Neural crest cell (in vitro differentiated cells): ENCODE measurements around the gene NT5C2. TPM values are rescaled to one million over a fixed set of nuclear protein-coding genes. Genes with fewer than 3 reads are reported as not detected.
"Not testable (repeated sequence)": the region's sequence is repeated elsewhere in the genome, so short reads cannot be mapped to it uniquely, and the experiment has no call there.

ENCODE experiments used
- DNase-seq: peaks from one replicate; pipeline ENCODE4 v3.0.0; 2021; ENCODE audit warnings: low read depth, mixed read lengths, low spot score
- H3K27ac Mint-ChIP-seq: one replicate; pipeline ENCODE4 v1.8.0; 2021; ENCODE audit warnings: mild to moderate bottlenecking, mixed read lengths; ENCODE audit not compliant: unreplicated experiment
- H3K27me3 Mint-ChIP-seq: 2 replicates; pipeline ENCODE4 v1.8.0; 2021; ENCODE audit warnings: low read depth, mild to moderate bottlenecking, mixed read lengths
- H3K36me3 Mint-ChIP-seq: 2 replicates; pipeline ENCODE4 v1.8.0; 2021; ENCODE audit warnings: low read depth, mild to moderate bottlenecking, mixed read lengths
- H3K4me1 Mint-ChIP-seq: 2 replicates; pipeline ENCODE4 v1.8.0; 2021; ENCODE audit warnings: mixed read lengths
- H3K4me3 Mint-ChIP-seq: one replicate; pipeline ENCODE4 v1.8.0; 2021; ENCODE audit warnings: mild to moderate bottlenecking, mixed read lengths
- H3K9me3 Mint-ChIP-seq: 2 replicates; pipeline ENCODE4 v1.8.0; 2021; ENCODE audit warnings: mixed read lengths
- CTCF ChIP-seq: fragments of 200-600 bp; sonication (generic); conservative IDR thresholded peaks from 2 replicates; pipeline ENCODE4 v1.5.0; 2021; ENCODE audit warnings: antibody characterized with exemption, mild to moderate bottlenecking
- total RNA-seq: library from RNA; stranded (reverse); gene quantifications from 2 replicates; pipeline ENCODE4 v1.2.1, GENCODE V29; 2021

NT5C2 gene
- total RNA-seq, 1 donor from 2014 or later: 71.3 TPM

GRCh38 chr10:103147645-103148044, 45.4 kb downstream of the NT5C2 start:
- no peaks in the 10 kb centered on the region for H3K27me3 Mint-ChIP-seq
- DNase-seq: no peak
- no peak overlapping the region for H3K4me3 Mint-ChIP-seq
- H3K36me3 Mint-ChIP-seq: peaks cover 2% of the 10 kb centered on the region
- TF ChIP-seq CTCF: no peak
- no peaks in the 10 kb centered on the region for H3K4me1 Mint-ChIP-seq
- no peak overlapping the region for H3K27ac Mint-ChIP-seq
- H3K9me3 Mint-ChIP-seq: no peaks in the 10 kb centered on the region

- TF ChIP-seq CTCF: no peak
- no peaks in the 10 kb centered on the region for H3K36me3 Mint-ChIP-seq
- H3K27me3 Mint-ChIP-seq: no peaks in the 10 kb centered on the region
- H3K27ac Mint-ChIP-seq: no peak overlapping the region
- peaks cover 9% of the 10 kb centered on the region for H3K4me1 Mint-ChIP-seq
- H3K9me3 Mint-ChIP-seq: no peaks in the 10 kb centered on the region
- DNase-seq: no peak
- no peak overlapping the region for H3K4me3 Mint-ChIP-seq
These were observed 47.1 kb downstream of the NT5C2 start for GRCh38 chr10:103145860-103146466.

GRCh38 chr10:103145046-103145445, 48.0 kb downstream of the NT5C2 start:
- no peak overlapping the region for H3K27ac Mint-ChIP-seq
- H3K36me3 Mint-ChIP-seq: peaks cover 2% of the 10 kb centered on the region
- no peaks in the 10 kb centered on the region for H3K9me3 Mint-ChIP-seq
- no peak for DNase-seq
- TF ChIP-seq CTCF: no peak
- H3K4me1 Mint-ChIP-seq: peaks cover 9% of the 10 kb centered on the region
- H3K27me3 Mint-ChIP-seq: no peaks in the 10 kb centered on the region
- no peak overlapping the region for H3K4me3 Mint-ChIP-seq

GRCh38 chr10:103144041-103144440, 49.0 kb downstream of the NT5C2 start:
- no peaks in the 10 kb centered on the region for H3K27me3 Mint-ChIP-seq
- H3K9me3 Mint-ChIP-seq: no peaks in the 10 kb centered on the region
- DNase-seq: no peak
- H3K27ac Mint-ChIP-seq: no peak overlapping the region
- H3K4me1 Mint-ChIP-seq: peaks cover 9% of the 10 kb centered on the region
- H3K36me3 Mint-ChIP-seq: peaks cover 2% of the 10 kb centered on the region
- no peak overlapping the region for H3K4me3 Mint-ChIP-seq
- no peak for TF ChIP-seq CTCF

GRCh38 chr10:103143641-103144040, 49.4 kb downstream of the NT5C2 start:
- H3K27ac Mint-ChIP-seq, H3K27me3 Mint-ChIP-seq, H3K4me1 Mint-ChIP-seq, H3K4me3 Mint-ChIP-seq, H3K36me3 Mint-ChIP-seq, DNase-seq, H3K9me3 Mint-ChIP-seq: not testable (repeated sequence)

GRCh38 chr10:103141950-103142349, 51.1 kb downstream of the NT5C2 start:
- Mint-ChIP-seq H3K36me3 (peaks cover 5% of the 10 kb centered on the region), H3K27me3 (no peaks in the 10 kb centered on the region), H3K4me3 (no peak overlapping the region), H3K9me3 (no peaks in the 10 kb centered on the region), H3K4me1 (peaks cover 9% of the 10 kb centered on the region), H3K27ac (no peak overlapping the region)
- TF ChIP-seq CTCF: no peak
- DNase-seq: no peak
